ENCODE results near the gene HMGN4. TPM values are rescaled to one million over a fixed set of nuclear protein-coding genes. Genes with fewer than 3 reads are reported as not detected.

Gene HMGN4
- total RNA-seq, 2 donors from 2014 or later = 48.8 to 79.8 TPM

DNA sequence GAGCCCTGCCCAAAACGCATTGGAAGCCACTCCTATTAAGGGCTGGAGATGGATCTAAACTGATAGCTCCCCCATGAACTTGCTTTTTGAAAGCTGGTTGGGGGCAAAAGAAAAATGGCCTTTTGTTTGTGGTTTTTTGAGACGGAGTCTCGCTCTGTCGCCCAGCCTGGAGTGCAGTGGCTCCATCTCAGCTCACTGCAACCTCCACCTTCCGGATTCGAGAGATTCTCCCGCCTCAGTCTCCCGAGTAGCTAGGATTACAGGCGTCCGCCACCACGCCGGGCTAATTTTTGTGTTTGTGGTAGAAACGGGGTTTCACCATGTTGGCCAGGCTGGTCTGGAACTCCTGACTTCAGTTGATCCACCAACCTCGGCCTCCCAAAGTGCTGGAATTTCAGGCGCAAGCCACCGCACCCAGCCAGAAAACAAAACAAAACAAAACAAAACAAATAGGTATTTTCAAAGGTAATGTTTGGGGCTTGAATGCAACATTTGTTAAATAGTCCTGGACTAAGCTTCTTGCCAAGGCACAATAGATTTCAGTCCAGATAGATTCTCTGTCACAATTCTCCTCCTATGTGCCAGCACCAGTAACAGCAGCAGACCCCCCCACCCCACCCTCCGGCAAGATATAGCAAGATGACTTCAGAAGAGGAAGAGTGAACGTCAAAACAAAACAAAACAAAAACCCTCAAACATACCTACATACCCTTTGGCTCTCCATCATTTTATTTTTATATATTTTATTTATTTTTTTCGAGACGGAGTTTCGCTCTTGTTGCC lies 32.1 kb downstream of the HMGN4 start:
- no peak for DNase-seq
- no peak overlapping the region for H3K9ac ChIP-seq (ENCODE audit: extremely low read depth, low read length, poor library complexity, severe bottlenecking)

DNA sequence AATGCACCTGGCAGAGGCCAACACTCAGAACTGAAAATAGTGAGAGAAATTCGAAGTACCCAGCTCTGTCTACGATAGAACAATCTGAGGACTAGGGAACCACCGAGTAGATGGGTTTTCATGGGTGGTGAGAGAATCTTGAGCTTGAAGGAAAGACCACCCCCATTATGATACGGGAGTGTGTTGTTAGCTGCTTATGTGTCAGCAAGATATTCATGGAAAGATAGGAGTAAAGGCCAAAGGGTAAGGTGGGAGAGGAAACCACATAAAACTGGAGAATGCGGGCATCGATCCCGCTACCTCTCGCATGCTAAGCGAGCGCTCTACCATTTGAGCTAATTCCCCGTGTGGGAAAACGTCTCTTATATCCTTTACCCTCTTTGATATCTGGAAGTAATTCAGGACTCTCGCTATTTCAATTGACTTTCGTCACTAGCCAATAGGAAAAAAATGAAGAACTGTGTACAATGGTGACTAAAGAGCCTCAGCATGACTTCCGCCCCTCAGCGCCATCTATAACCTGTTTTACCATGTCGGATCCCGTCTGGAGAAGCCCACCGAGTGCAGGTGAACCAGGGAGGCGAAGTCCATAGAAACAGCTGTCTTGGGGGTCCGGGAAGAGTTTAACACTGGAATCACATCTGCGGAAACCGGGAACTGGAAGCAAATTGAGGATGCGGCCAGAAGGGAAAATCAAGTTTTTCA lies 33.6 kb downstream of the HMGN4 start:
- H3K27ac ChIP-seq (ENCODE audit: low read depth, low read length) = no peak overlapping the region
- Mint-ChIP-seq H3K27me3 (ENCODE audit: insufficient read depth) (peaks cover 7% of the 10 kb centered on the region), H3K4me3 (peak overlapping the region; percentile 86), H3K4me1 (peaks cover 5% of the 10 kb centered on the region), H3K9me3 (no peaks in the 10 kb centered on the region), H3K27ac (peak overlapping the region; percentile 93), H3K36me3 (ENCODE audit: low read depth) (no peaks in the 10 kb centered on the region)
- peak overlapping the region; percentile 86 for H3K4me3 ChIP-seq (ENCODE audit: low read length)
- TF ChIP-seq, protein P1, sequence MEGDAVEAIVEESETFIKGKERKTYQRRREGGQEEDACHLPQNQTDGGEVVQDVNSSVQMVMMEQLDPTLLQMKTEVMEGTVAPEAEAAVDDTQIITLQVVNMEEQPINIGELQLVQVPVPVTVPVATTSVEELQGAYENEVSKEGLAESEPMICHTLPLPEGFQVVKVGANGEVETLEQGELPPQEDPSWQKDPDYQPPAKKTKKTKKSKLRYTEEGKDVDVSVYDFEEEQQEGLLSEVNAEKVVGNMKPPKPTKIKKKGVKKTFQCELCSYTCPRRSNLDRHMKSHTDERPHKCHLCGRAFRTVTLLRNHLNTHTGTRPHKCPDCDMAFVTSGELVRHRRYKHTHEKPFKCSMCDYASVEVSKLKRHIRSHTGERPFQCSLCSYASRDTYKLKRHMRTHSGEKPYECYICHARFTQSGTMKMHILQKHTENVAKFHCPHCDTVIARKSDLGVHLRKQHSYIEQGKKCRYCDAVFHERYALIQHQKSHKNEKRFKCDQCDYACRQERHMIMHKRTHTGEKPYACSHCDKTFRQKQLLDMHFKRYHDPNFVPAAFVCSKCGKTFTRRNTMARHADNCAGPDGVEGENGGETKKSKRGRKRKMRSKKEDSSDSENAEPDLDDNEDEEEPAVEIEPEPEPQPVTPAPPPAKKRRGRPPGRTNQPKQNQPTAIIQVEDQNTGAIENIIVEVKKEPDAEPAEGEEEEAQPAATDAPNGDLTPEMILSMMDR (conservative IDR thresholded peaks at IDR 0.05) = no peak
- peak overlapping the region; percentile 27 for H3K9ac ChIP-seq (ENCODE audit: extremely low read depth, low read length, poor library complexity, severe bottlenecking)
- WGBS, 2 experiments (ENCODE audit: insufficient coverage in 1 of 2, insufficient read length in 1 of 2) = 7% methylated on average over 11 to 24 of the region's 24 CpGs
- H3K9me3 ChIP-seq (ENCODE audit: control insufficient read depth, low read length) = no peaks in the 10 kb centered on the region
- H3K36me3 ChIP-seq (ENCODE audit: control insufficient read depth, insufficient read depth, low read length) = no peaks in the 10 kb centered on the region
- DNase-seq = peak; percentile 91
- H3K4me1 ChIP-seq (ENCODE audit: control insufficient read depth, insufficient read depth, low read length) = no peaks in the 10 kb centered on the region
- H3K27me3 ChIP-seq (ENCODE audit: control insufficient read depth, insufficient read depth, low read length, poor library complexity, severe bottlenecking) = no peaks in the 10 kb centered on the region

More for the DNA sequence above, 32.1 kb downstream of the HMGN4 start:
- no peak overlapping the region for H3K4me3 Mint-ChIP-seq
- H3K9me3 Mint-ChIP-seq = no peaks in the 10 kb centered on the region
- no peaks in the 10 kb centered on the region for H3K36me3 Mint-ChIP-seq (ENCODE audit: low read depth)
- Histone ChIP-seq H3K27ac (ENCODE audit: low read depth, low read length) (no peak overlapping the region), H3K27me3 (ENCODE audit: control insufficient read depth, insufficient read depth, low read length, poor library complexity, severe bottlenecking) (no peaks in the 10 kb centered on the region), H3K4me3 (ENCODE audit: low read length) (no peak overlapping the region), H3K4me1 (ENCODE audit: control insufficient read depth, insufficient read depth, low read length) (no peaks in the 10 kb centered on the region), H3K36me3 (ENCODE audit: control insufficient read depth, insufficient read depth, low read length) (no peaks in the 10 kb centered on the region), H3K9me3 (ENCODE audit: control insufficient read depth, low read length) (no peaks in the 10 kb centered on the region)
- peaks cover 7% of the 10 kb centered on the region for H3K27me3 Mint-ChIP-seq (ENCODE audit: insufficient read depth)
- peaks cover 3% of the 10 kb centered on the region for H3K4me1 Mint-ChIP-seq
- TF ChIP-seq, protein P1 (conservative IDR thresholded peaks at IDR 0.05) = no peak
- WGBS, 2 experiments (ENCODE audit: insufficient coverage in 1 of 2, insufficient read length in 1 of 2) = 94 to 96% methylated on average over 16 to 20 of the region's 21 CpGs
- no peak overlapping the region for H3K27ac Mint-ChIP-seq

DNA sequence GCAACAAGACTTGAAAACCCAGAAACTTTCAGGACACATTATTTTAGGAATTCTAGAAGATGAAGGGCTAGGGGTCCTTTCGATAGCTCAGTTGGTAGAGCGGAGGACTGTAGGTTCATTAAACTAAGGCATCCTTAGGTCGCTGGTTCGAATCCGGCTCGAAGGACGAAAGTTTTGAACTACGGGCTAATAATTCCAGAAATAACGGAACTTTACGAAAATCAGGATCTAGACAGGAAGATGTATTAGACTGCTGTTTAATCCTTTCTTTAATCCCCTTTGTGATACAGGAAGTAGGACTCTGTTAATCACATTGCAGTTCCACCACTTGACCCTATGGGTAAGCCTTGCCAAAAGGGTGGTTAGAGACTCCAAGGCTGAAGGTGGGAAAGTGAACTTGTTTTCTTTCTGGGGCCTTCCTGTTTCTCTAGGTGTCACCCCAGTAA lies 37.4 kb downstream of the HMGN4 start:
- peak overlapping the region; percentile 93 for H3K4me3 ChIP-seq (ENCODE audit: low read length)
- H3K4me1 Mint-ChIP-seq = peaks cover 2% of the 10 kb centered on the region
- H3K27me3 ChIP-seq (ENCODE audit: control insufficient read depth, insufficient read depth, low read length, poor library complexity, severe bottlenecking) = no peaks in the 10 kb centered on the region
- H3K27me3 Mint-ChIP-seq (ENCODE audit: insufficient read depth) = peaks cover 28% of the 10 kb centered on the region
- peak; percentile 75 for DNase-seq
- H3K9ac ChIP-seq (ENCODE audit: extremely low read depth, low read length, poor library complexity, severe bottlenecking) = no peak overlapping the region
- H3K4me3 Mint-ChIP-seq = no peak overlapping the region
- TF ChIP-seq, protein P1 (conservative IDR thresholded peaks at IDR 0.05) = peak; percentile 42
- peaks cover 12% of the 10 kb centered on the region for H3K9me3 ChIP-seq (ENCODE audit: control insufficient read depth, low read length)
- WGBS, 2 experiments (ENCODE audit: insufficient coverage in 1 of 2, insufficient read length in 1 of 2) = 37 to 53% methylated on average over 10 of the region's 10 CpGs
- H3K36me3 Mint-ChIP-seq (ENCODE audit: low read depth) = no peaks in the 10 kb centered on the region
- no peak overlapping the region for H3K27ac ChIP-seq (ENCODE audit: low read depth, low read length)
- no peak overlapping the region for H3K27ac Mint-ChIP-seq
- H3K4me1 ChIP-seq (ENCODE audit: control insufficient read depth, insufficient read depth, low read length) = no peaks in the 10 kb centered on the region
- peaks cover 15% of the 10 kb centered on the region for H3K9me3 Mint-ChIP-seq
- H3K36me3 ChIP-seq (ENCODE audit: control insufficient read depth, insufficient read depth, low read length) = no peaks in the 10 kb centered on the region
